Liver (tissue), 9 donors: ENCODE data around the gene GBA2. TPM values are rescaled to one million over a fixed set of nuclear protein-coding genes. Genes with fewer than 3 reads are reported as not detected.

ENCODE experiments used
- DNase-seq: peaks from one replicate; pipeline ENCODE4 v3.0.0-alpha.2; 2017; ENCODE audit warnings: low spot score
- H3K27ac ChIP-seq, 2 donors: one replicate each; pipeline ENCODE4 v1.7.0; 2013; ENCODE audit warnings: inconsistent platforms in 2 of 2, low read length in 2 of 2, control low read depth in 1 of 2, low read depth in 1 of 2, mild to moderate bottlenecking in 1 of 2
- H3K27me3 ChIP-seq, 4 donors: one replicate each; pipeline versions ENCODE4 v1.6.1 to v1.7.0; 2013; ENCODE audit warnings: low read length in 3 of 4, inconsistent platforms in 1 of 4, mild to moderate bottlenecking in 1 of 4, moderate library complexity in 1 of 4; ENCODE audit not compliant: control insufficient read depth in 4 of 4, insufficient read depth in 4 of 4
- H3K36me3 ChIP-seq, 4 donors: one replicate each; pipeline versions ENCODE4 v1.6.1 to v1.7.0; 2013; ENCODE audit warnings: low read length in 3 of 4, mild to moderate bottlenecking in 3 of 4, low read depth in 1 of 4, moderate library complexity in 1 of 4; ENCODE audit not compliant: control insufficient read depth in 4 of 4, insufficient read depth in 3 of 4
- H3K4me1 ChIP-seq, 4 donors: one replicate each; pipeline versions ENCODE4 v1.6.1 to v1.7.0; 2013; ENCODE audit warnings: low read length in 3 of 4, mild to moderate bottlenecking in 3 of 4, moderate library complexity in 1 of 4; ENCODE audit not compliant: control insufficient read depth in 4 of 4, insufficient read depth in 4 of 4
- H3K4me3 ChIP-seq, 3 donors: one replicate each; pipeline versions ENCODE4 v1.6.1 to v1.7.0; 2013; ENCODE audit warnings: low read length in 3 of 3, control low read depth in 1 of 3, low read depth in 1 of 3, mild to moderate bottlenecking in 1 of 3
- H3K9ac ChIP-seq, 2 donors: one replicate each; pipeline ENCODE4 v1.7.0; 2013; ENCODE audit warnings: low read length in 2 of 2, mild to moderate bottlenecking in 2 of 2, moderate library complexity in 2 of 2, control low read depth in 1 of 2, low read depth in 1 of 2
- H3K9me3 ChIP-seq, 4 donors: one replicate each; pipeline versions ENCODE4 v1.6.1 to v1.7.0; 2013; ENCODE audit warnings: low read length in 3 of 4; ENCODE audit not compliant: control insufficient read depth in 4 of 4
- ATF3 ChIP-seq: IDR thresholded peaks from 2 replicates; pipeline ENCODE4 v1.6.1; 2016; ENCODE audit warnings: antibody characterized with exemption
- CTCF ChIP-seq: fragments of 150-350 bp; IDR thresholded peaks from 2 replicates; pipeline ENCODE4 v1.5.1; 2017; ENCODE audit warnings: improper control_type of control experiment, low read depth, low read length; ENCODE audit not compliant: missing input control
- EGR1 ChIP-seq, 2 donors: IDR thresholded peaks; 2 replicates each; pipeline ENCODE4 v1.6.1; 2016 to 2018; ENCODE audit warnings: antibody characterized with exemption in 2 of 2, low read depth in 2 of 2
- FOXA1 ChIP-seq: IDR thresholded peaks from 2 replicates; pipeline ENCODE4 v1.6.1; 2016; ENCODE audit warnings: antibody characterized with exemption
- FOXA2 ChIP-seq: IDR thresholded peaks from 2 replicates; pipeline ENCODE4 v1.6.1; 2016; ENCODE audit warnings: antibody characterized with exemption
- GABPA ChIP-seq, 2 donors: IDR thresholded peaks in 1 of 2; conservative IDR thresholded peaks in 1 of 2; 2 replicates each; pipeline ENCODE4 v1.6.1; 2016; ENCODE audit warnings: antibody characterized with exemption in 2 of 2, mild to moderate bottlenecking in 1 of 2, moderate library complexity in 1 of 2
- HNF4A ChIP-seq, 2 donors: conservative IDR thresholded peaks; 2 replicates each; pipeline ENCODE4 v1.6.1; 2016; ENCODE audit warnings: antibody characterized with exemption in 2 of 2, mild to moderate bottlenecking in 2 of 2
- HNF4G ChIP-seq: IDR thresholded peaks from 2 replicates; pipeline ENCODE4 v1.6.1; 2016; ENCODE audit warnings: antibody characterized with exemption
- JUND ChIP-seq, 2 donors: IDR thresholded peaks; 2 replicates each; pipeline ENCODE4 v1.6.1; 2016; ENCODE audit warnings: antibody characterized with exemption in 2 of 2
- MAX ChIP-seq: IDR thresholded peaks from 2 replicates; pipeline ENCODE4 v1.6.1; 2016; ENCODE audit warnings: antibody characterized with exemption
- NR2F2 ChIP-seq: IDR thresholded peaks from 2 replicates; pipeline ENCODE4 v1.6.1; 2016; ENCODE audit warnings: antibody characterized with exemption
- RAD21 ChIP-seq, 2 donors: IDR thresholded peaks; 2 replicates each; pipeline ENCODE4 v1.6.1; 2016; ENCODE audit warnings: antibody characterized with exemption in 2 of 2, mild to moderate bottlenecking in 2 of 2
- REST ChIP-seq: IDR thresholded peaks from 2 replicates; pipeline ENCODE4 v1.6.1; 2016; ENCODE audit warnings: antibody characterized with exemption, mild to moderate bottlenecking
- RXRA ChIP-seq, 2 donors: IDR thresholded peaks; 2 replicates each; pipeline ENCODE4 v1.6.1; 2017 to 2018; ENCODE audit warnings: antibody characterized with exemption in 2 of 2, mild to moderate bottlenecking in 1 of 2
- SP1 ChIP-seq: IDR thresholded peaks from 2 replicates; pipeline ENCODE4 v1.6.1; 2018; ENCODE audit warnings: antibody characterized with exemption, mild to moderate bottlenecking
- TAF1 ChIP-seq: conservative IDR thresholded peaks from 2 replicates; pipeline ENCODE4 v1.6.1; 2016; ENCODE audit warnings: antibody characterized with exemption, mild to moderate bottlenecking
- YY1 ChIP-seq: IDR thresholded peaks from 2 replicates; pipeline ENCODE4 v1.6.1; 2016; ENCODE audit warnings: antibody characterized with exemption, mild to moderate bottlenecking
- ZBTB33 ChIP-seq: IDR thresholded peaks from 2 replicates; pipeline ENCODE4 v1.6.1; 2016; ENCODE audit warnings: antibody characterized with exemption
- WGBS: extraction: QIAGEN DNeasy Blood & Tissue Kit; methylation state at CpG from one replicate; pipeline ENCODE4 v1.1.7; 2013; 5-methylcytosine and 5-hydroxymethylcytosine counted together
- polyA plus RNA-seq, 2 donors: library from polyadenylated mRNA; stranded (reverse) in 1 of 2; unstranded in 1 of 2; fragments of 200-250 nt in 1 of 2; fragments of >200 nt in 1 of 2; fragmentation: Nextera tagmentation in 1 of 2; extraction: Ambion mirVana in 1 of 2; gene quantifications; one replicate each; pipeline versions ENCODE4 v1.2.1 to v1.2.3, GENCODE V29; 2013 to 2015
- total RNA-seq, 2 donors: library from RNA; depleted of rRNA; stranded (reverse); fragments of >200 nt; gene quantifications; one replicate each; pipeline ENCODE4 v1.2.3, GENCODE V29; 2014
- donor health status: healthy.
- donor health status: healthy.
- donor health status: healthy.
- donor health status: healthy.
- donor health status: healthy.

Gene GBA2
- total RNA-seq (10 to 100 TPM; 24.1 to 65.3 TPM), polyA plus RNA-seq (10 to 100 TPM; 24.5 to 27.1 TPM)

GRCh38 chr9:35748858-35749514 lies at the start of gene GBA2, which contains the start of gene RGP1:
TSS of gene GBA2 (minus strand) at chr9:35749228. CDS start at chr9:35748704, 524 bp downstream.
TSS of gene RGP1 (plus strand) at chr9:35749287. CDS start at chr9:35749756, 469 bp downstream.
- peak within 1 kb of the TSS; percentile 82 to 85 (median 84) for H3K4me3 ChIP-seq
- H3K27me3 ChIP-seq, result no peaks in the 10 kb centered on the region
- peaks cover 11 to 40% (median 34%) of the 10 kb centered on the region in 4 donors for H3K4me1 ChIP-seq
- peak within 1 kb of the TSS; percentile 74 to 89 for H3K9ac ChIP-seq
- no peaks in the 10 kb centered on the region for H3K9me3 ChIP-seq
- peak; percentile 82 for DNase-seq
- H3K36me3 ChIP-seq, result peaks cover 7 to 39% (median 35%) of the 10 kb centered on the region in 4 donors
- TF ChIP-seq RXRA (IDR thresholded peaks at IDR 0.05) (no peak), FOXA2 (no peak), TAF1 (peak; percentile 47), FOXA1 (no peak), ATF3 (no peak), MAX (no peak), ZBTB33 (no peak), HNF4G (no peak), REST (peak; percentile 69), NR2F2 (peak; percentile 45), SP1 (peak; percentile 36), JUND (IDR thresholded peaks at IDR 0.05) (no peak), RAD21 (IDR thresholded peaks at IDR 0.05) (peak in 1 of 2 donors; percentile 1), CTCF (no peak), HNF4A (conservative IDR thresholded peaks at IDR 0.05) (peak; percentile 25 to 48), YY1 (peak; percentile 4), GABPA (IDR thresholded peaks at IDR 0.05 in 1 of 2, conservative IDR thresholded peaks at IDR 0.05 in 1 of 2) (peak; percentile 72 to 90), EGR1 (IDR thresholded peaks at IDR 0.05; ENCODE audit: low read depth in 2 of 2) (no peak)
- WGBS, result under 1% methylated on average over 69 of the region's 69 CpGs
- H3K27ac ChIP-seq, result peak within 1 kb of the TSS; percentile 82 to 86
